H1 (cell line): ENCODE data around the gene NDC80. TPM values are rescaled to one million over a fixed set of nuclear protein-coding genes. Genes with fewer than 3 reads are reported as not detected.

Source experiments
- CTCF ChIA-PET: fragments of 300-600 bp; sonication (Branson Sonifier 250); formaldehyde crosslinking; loops from one replicate; lab custom pipeline; 2021; ENCODE audit not compliant: partially characterized antibody; lab: Charles Lee
- POLR2A ChIA-PET: fragments of 300-600 bp; sonication (Branson Sonifier 250); formaldehyde crosslinking; loops from one replicate; lab custom pipeline; 2021; ENCODE audit warnings: inconsistent platforms; ENCODE audit not compliant: partially characterized antibody; lab: Charles Lee
- DNase-seq, 2 experiments: peaks; one replicate each; pipeline versions ENCODE4 v3.0.0 to v3.0.0-alpha.2; 2010 to 2022; ENCODE audit warnings: low spot score in 2 of 2, low read depth in 1 of 2, mixed read lengths in 1 of 2
- FAIRE-seq: peaks from 2 replicates; lab custom pipeline; 2011; peaks lifted over from hg19 to GRCh38; lab: Jason Lieb, UNC
- H2AFZ ChIP-seq: 2 replicates; pipeline ENCODE4 v1.8.1; 2012; ENCODE audit warnings: low read length, inconsistent platforms
- H2AK5ac ChIP-seq: 2 replicates; pipeline ENCODE4 v1.6.1; 2013; ENCODE audit warnings: low read depth, low read length
- H2BK120ac ChIP-seq: replicated peaks from 2 replicates; pipeline ENCODE3; 2013; ENCODE audit warnings: low read depth, low read length, inconsistent platforms
- H2BK12ac ChIP-seq: 2 replicates; pipeline ENCODE4 v1.6.1; 2013; ENCODE audit warnings: low read depth, low read length
- H2BK15ac ChIP-seq: 2 replicates; pipeline ENCODE4 v1.6.1; 2013; ENCODE audit warnings: low read length
- H2BK20ac ChIP-seq: 2 replicates; pipeline ENCODE4 v1.6.1; 2013; ENCODE audit warnings: low read length
- H2BK5ac ChIP-seq: 2 replicates; pipeline ENCODE4 v1.6.1; 2013; ENCODE audit warnings: low read depth, low read length
- H3K14ac ChIP-seq: 2 replicates; pipeline ENCODE4 v1.6.1; 2013; ENCODE audit warnings: inconsistent platforms; ENCODE audit not compliant: insufficient read length
- H3K18ac ChIP-seq: 2 replicates; pipeline ENCODE4 v1.6.1; 2013; ENCODE audit warnings: low read length; ENCODE audit errors: extremely low read depth
- H3K23ac ChIP-seq: 2 replicates; pipeline ENCODE4 v1.6.1; 2013; ENCODE audit warnings: inconsistent platforms; ENCODE audit not compliant: insufficient read length
- H3K23me2 ChIP-seq: 2 replicates; pipeline ENCODE4 v1.6.1; 2013; ENCODE audit warnings: low read depth, low read length
- H3K27ac ChIP-seq: 2 replicates; pipeline ENCODE4 v1.6.1; 2011; ENCODE audit warnings: low read depth, low read length, inconsistent platforms
- H3K27me3 ChIP-seq, 4 experiments: replicated peaks in 1 of 4; 1 replicate in 1 of 4; 2 replicates in 3 of 4; pipeline versions ENCODE4 v1.6.1 to v1.8.1; 2011 to 2013; ENCODE audit warnings: low read length in 3 of 4, mild to moderate bottlenecking in 3 of 4, inconsistent platforms in 2 of 4, mixed read lengths in 2 of 4, moderate library complexity in 1 of 4; ENCODE audit not compliant: control insufficient read depth in 3 of 4, insufficient read depth in 3 of 4; ENCODE audit errors: extremely low read depth in 1 of 4
- H3K36me3 ChIP-seq, 4 experiments: 2 replicates each; pipeline versions ENCODE4 v1.6.1 to v1.8.1; 2011 to 2013; ENCODE audit warnings: mild to moderate bottlenecking in 4 of 4, low read length in 3 of 4, moderate library complexity in 2 of 4, control low read depth in 1 of 4, inconsistent platforms in 1 of 4; ENCODE audit not compliant: insufficient read depth in 4 of 4, control insufficient read depth in 2 of 4
- H3K4ac ChIP-seq: replicated peaks from 2 replicates; pipeline ENCODE3; 2013; ENCODE audit warnings: low read length, low read depth, mixed read lengths, inconsistent platforms; ENCODE audit not compliant: insufficient read length
- H3K4me1 ChIP-seq, 4 experiments: replicated peaks in 1 of 4; 1 replicate in 1 of 4; 2 replicates in 3 of 4; pipeline versions ENCODE4 v1.6.1 to v1.8.1; 2011 to 2013; ENCODE audit warnings: low read length in 3 of 4, inconsistent platforms in 2 of 4, mixed read lengths in 1 of 4; ENCODE audit not compliant: insufficient read depth in 4 of 4, control insufficient read depth in 3 of 4
- H3K4me2 ChIP-seq, 2 experiments: 2 replicates each; pipeline versions ENCODE4 v1.6.1 to v1.8.1; 2011 to 2013; ENCODE audit warnings: low read depth in 2 of 2, low read length in 2 of 2, control low read depth in 1 of 2, inconsistent platforms in 1 of 2, mild to moderate bottlenecking in 1 of 2; ENCODE audit not compliant: insufficient read depth in 1 of 2
- H3K4me3 ChIP-seq, 4 experiments: fragments of 200-600, 300-600 bp in 1 of 4; sonication (generic), shearing (Covaris generic), sonication (Bioruptor Twin) in 1 of 4; 2 replicates each; pipeline versions ENCODE4 v1.5.1 to v1.8.1; 2011 to 2016; ENCODE audit warnings: low read length in 4 of 4, low read depth in 3 of 4, control low read depth in 2 of 4, inconsistent platforms in 2 of 4, mild to moderate bottlenecking in 2 of 4, mixed read lengths in 1 of 4, moderate library complexity in 1 of 4; ENCODE audit not compliant: insufficient read depth in 2 of 4; ENCODE audit errors: extremely low read depth in 1 of 4
- H3K56ac ChIP-seq: replicated peaks from 2 replicates; pipeline ENCODE3; 2013; ENCODE audit warnings: low read depth, mild to moderate bottlenecking, mixed read lengths, low read length, inconsistent platforms; ENCODE audit not compliant: insufficient read length
- H3K79me1 ChIP-seq: 2 replicates; pipeline ENCODE4 v1.6.1; 2013; ENCODE audit warnings: low read depth, low read length, control low read depth
- H3K79me2 ChIP-seq, 2 experiments: 2 replicates each; pipeline versions ENCODE4 v1.6.1 to v1.8.1; 2012 to 2013; ENCODE audit warnings: low read length in 2 of 2, mild to moderate bottlenecking in 2 of 2, inconsistent platforms in 1 of 2; ENCODE audit not compliant: insufficient read depth in 2 of 2, control insufficient read depth in 1 of 2
- H3K9ac ChIP-seq, 4 experiments: replicated peaks in 1 of 4; 1 replicate in 1 of 4; 2 replicates in 3 of 4; pipeline versions ENCODE4 v1.6.1 to v1.8.1; 2011 to 2013; ENCODE audit warnings: low read depth in 3 of 4, low read length in 3 of 4, control low read depth in 2 of 4, mild to moderate bottlenecking in 2 of 4, moderate library complexity in 2 of 4, inconsistent platforms in 1 of 4; ENCODE audit errors: extremely low read depth in 1 of 4
- H3K9me3 ChIP-seq, 2 experiments: 2 replicates each; pipeline versions ENCODE4 v1.6.1 to v1.8.1; 2012 to 2013; ENCODE audit warnings: mild to moderate bottlenecking in 2 of 2, moderate library complexity in 2 of 2, control low read depth in 1 of 2, inconsistent platforms in 1 of 2, low read depth in 1 of 2, low read length in 1 of 2, mixed read lengths in 1 of 2; ENCODE audit not compliant: insufficient read depth in 2 of 2
- H4K20me1 ChIP-seq, 2 experiments: replicated peaks in 1 of 2; 2 replicates each; pipeline versions ENCODE3 to v1.8.1; 2011 to 2013; ENCODE audit warnings: inconsistent platforms in 2 of 2, low read length in 2 of 2, mild to moderate bottlenecking in 1 of 2; ENCODE audit not compliant: insufficient read depth in 2 of 2, control insufficient read depth in 1 of 2
- H4K5ac ChIP-seq: 2 replicates; pipeline ENCODE4 v1.6.1; 2013; ENCODE audit warnings: low read length, low read depth, mixed read lengths, inconsistent platforms; ENCODE audit not compliant: insufficient read length
- H4K8ac ChIP-seq: 2 replicates; pipeline ENCODE4 v1.8.0; 2013; ENCODE audit warnings: mild to moderate bottlenecking, moderate library complexity, low read length, inconsistent platforms; ENCODE audit not compliant: insufficient read depth; ENCODE audit errors: extremely low read depth
- H4K91ac ChIP-seq: replicated peaks from 2 replicates; pipeline ENCODE3; 2013; ENCODE audit warnings: low read length, mixed read lengths, inconsistent platforms; ENCODE audit not compliant: insufficient read length
- ATF3 ChIP-seq: IDR thresholded peaks from 2 replicates; pipeline ENCODE4 v1.6.1; 2011; ENCODE audit warnings: low read depth, mild to moderate bottlenecking, low read length; ENCODE audit not compliant: insufficient read depth
- CBX8 ChIP-seq: fragments of 300-800, 300-1000 bp; sonication (generic); IDR thresholded peaks from 2 replicates; pipeline ENCODE4 v1.7.1; 2016; ENCODE audit warnings: low read depth, low read length, borderline replicate concordance
- EZH2 ChIP-seq: fragments of 200-600 bp; sonication (generic); IDR thresholded peaks from 2 replicates; pipeline ENCODE4 v1.7.1; 2012; ENCODE audit warnings: low read depth, mild to moderate bottlenecking, moderate library complexity, low read length, inconsistent platforms; ENCODE audit not compliant: severe bottlenecking
- RFX5 ChIP-seq: IDR thresholded peaks from 2 replicates; pipeline ENCODE4 v1.6.1; 2011; ENCODE audit warnings: low read depth, low read length, improper control_type of control experiment, borderline replicate concordance
- SP4 ChIP-seq: IDR thresholded peaks from 2 replicates; pipeline ENCODE4 v1.6.1; 2012; ENCODE audit warnings: low read length, inconsistent platforms
- TAF7 ChIP-seq: optimal IDR thresholded peaks from 2 replicates; pipeline ENCODE3; 2011; ENCODE audit warnings: low read depth, mild to moderate bottlenecking, inconsistent platforms, low read length, moderate library complexity, borderline replicate concordance
- WGBS, 2 experiments: shearing (Covaris generic) in 1 of 2; methylation state at CpG; one replicate each; pipeline versions ENCODE4 v1.1.6 to v1.1.7; 2013 to 2015; ENCODE audit warnings: low lambda C conversion rate in 2 of 2, mixed read lengths in 2 of 2, inconsistent platforms in 1 of 2, low coverage in 1 of 2, missing lambda C conversion rate in 1 of 2; ENCODE audit not compliant: insufficient replicate concordance in 2 of 2, insufficient coverage in 1 of 2, insufficient read length in 1 of 2; ENCODE audit errors: extremely low coverage in 1 of 2, missing lambda C conversion rate in 1 of 2; 5-methylcytosine and 5-hydroxymethylcytosine counted together
- long read RNA-seq, 2 experiments: library from RNA in 1 of 2; library from capped mRNA in 1 of 2; stranded (forward); transcript quantifications; one replicate each; pipeline ENCODE4 v2.0.0, GENCODE V29; 2021; ENCODE audit warnings: inconsistent platforms in 1 of 2
- polyA minus RNA-seq, 3 experiments: library from RNA; depleted of rRNA, polyadenylated mRNA; stranded (reverse); fragments of >200 nt; gene quantifications; 1 replicate in 2 of 3; 2 replicates in 1 of 3; pipeline ENCODE4 v1.2.3, GENCODE V29; 2011
- polyA plus RNA-seq, 7 experiments: library from polyadenylated mRNA; depleted of rRNA in 3 of 7; stranded (reverse) in 5 of 7; unstranded in 2 of 7; fragments of >200 nt in 5 of 7; fragments of 200-250 nt in 2 of 7; gene quantifications; 1 replicate in 5 of 7; 2 replicates in 1 of 7; 4 replicates in 1 of 7; pipeline versions ENCODE4 v1.2.1 to v1.2.3, GENCODE V29; 2011 to 2013; ENCODE audit warnings: missing spikeins in 2 of 7, mixed read lengths in 2 of 7
- total RNA-seq: library from RNA; stranded (reverse); fragmentation: NEBNext Ultra II Directional; extraction: Animal tissue kit (Norgen Biotek cat#: 25700); gene quantifications from 2 replicates; pipeline ENCODE4 v1.2.1, GENCODE V29; 2021

NDC80 gene
- total RNA-seq (40.3 and 45.0 TPM in 2 replicates), polyA plus RNA-seq (2011; rRNA removed) (7.3 and 11.0 TPM in 2 replicates), polyA minus RNA-seq (2011; rRNA and poly(A)+ RNA removed) (25.7 and 34.2 TPM in 2 replicates)
- 21.1 TPM for polyA plus RNA-seq (2011; cell fraction: cytosol; rRNA removed)
- 12.3 TPM for polyA plus RNA-seq (2011; cell fraction: nucleus; rRNA removed)
- polyA plus RNA-seq (2012, experiment 1 of 2), result 20.4 to 34.4 TPM (median 24.1 TPM) in 4 replicates
- polyA plus RNA-seq (2012, experiment 2 of 2), result 2.8 TPM
- polyA plus RNA-seq (2013, experiment 1 of 2), result 26.4 TPM
- polyA plus RNA-seq (2013, experiment 2 of 2), result 26.6 TPM
- polyA minus RNA-seq (2011; cell fraction: cytosol; rRNA and poly(A)+ RNA removed), result 19.4 TPM
- polyA minus RNA-seq (2011; cell fraction: nucleus; rRNA and poly(A)+ RNA removed), result 47.7 TPM
- long read RNA-seq, experiment 1, transcript NDC80-201 (17 exons, 2,172 nt), result major isoform, 9 of 22 reads
- long read RNA-seq, experiment 1, partial matches to known transcripts, result 8 of 22 reads
- long read RNA-seq, experiment 1, other reads (novel, unspliced or antisense), result 5 of 22 reads
- long read RNA-seq, experiment 2, transcript NDC80-201 (17 exons, 2,172 nt), result major isoform, 41 of 47 reads
- long read RNA-seq, experiment 2, partial matches to known transcripts, result 4 of 47 reads
- long read RNA-seq, experiment 2, other reads (novel, unspliced or antisense), result 2 of 47 reads

- Histone ChIP-seq H3K4me3 (peak within 1 kb of the TSS; percentile 77 to 97 (median 86)), H3K18ac (peak within 1 kb of the TSS; percentile 90), H2BK120ac (peak within 1 kb of the TSS; percentile 90), H3K4ac (no peak within 1 kb of the TSS), H3K56ac (peak within 1 kb of the TSS; percentile 80), H3K27me3 (no peaks in the 10 kb centered on the region), H2BK12ac (peak within 1 kb of the TSS; percentile 97; the same call in 1 of the 2 replicates), H3K9ac (peak within 1 kb of the TSS; percentile 92 to 97 (median 94)), H3K9me3 (no peaks in the 10 kb centered on the region), H3K79me1 (peaks cover 8% of the 10 kb centered on the region), H3K14ac (no peak within 1 kb of the TSS), H3K79me2 (peaks cover 12 to 61% of the 10 kb centered on the region in 2 experiments), H3K23me2 (peaks cover 8% of the 10 kb centered on the region), H4K5ac (peak within 1 kb of the TSS; percentile 82), H3K4me1 (peaks cover 0 to 8% (median 4%) of the 10 kb centered on the region in 4 experiments; a peak in 2 of 7 replicates), H4K91ac (peak within 1 kb of the TSS; percentile 97), H4K8ac (peak within 1 kb of the TSS; percentile 99; the same call in 1 of the 2 replicates), H2BK5ac (peak within 1 kb of the TSS; percentile 99), H2AK5ac (no peak within 1 kb of the TSS), H3K23ac (no peak within 1 kb of the TSS), H3K4me2 (peak within 1 kb of the TSS; percentile 80 to 88), H4K20me1 (no peaks in the 10 kb centered on the region), H2AFZ (peak within 1 kb of the TSS; percentile 100), H3K36me3 (peaks cover 2 to 28% (median 11%) of the 10 kb centered on the region in 4 experiments; a peak in 6 of 8 replicates), H2BK15ac (no peak within 1 kb of the TSS), H2BK20ac (no peak within 1 kb of the TSS), H3K27ac (peak within 1 kb of the TSS; percentile 99)
- CTCF ChIA-PET, result interaction anchor here (0.6 kb wide), 1 partner anchor 15 kb away, joined by 3 read pairs; no protein-coding TSS in a partner anchor
- 2% methylated on average over 55 of the region's 55 CpGs; no CpG with 5 or more reads in 1 of the 2 experiments for WGBS, 2 experiments
- DNase-seq (peak; percentile 82 to 90), FAIRE-seq (no peak)
- POLR2A ChIA-PET, result interaction anchor here (0.9 to 2.0 kb wide), 8 partner anchors 9 to 152 kb away, joined by 3 to 9 read pairs (median 4); partner anchors contain the start of gene SMCHD1
- TF ChIP-seq ATF3 (peak; percentile 97), CBX8 (no peak), RFX5 (no peak), EZH2 (no peak), TAF7 (peak; percentile 53), SP4 (no peak)
Measured at GRCh38 chr18:2571200-2572170, at the start of gene NDC80, which contains the start of gene METTL4. Gene NDC80 (plus strand): TSS chr18:2571557. CDS start chr18:2572986, 1,429 bp downstream. Gene METTL4 (minus strand): TSS chr18:2571505. CDS start chr18:2567216, 4,289 bp downstream.
